Measurements from ENCODE around the gene TSKS. TPM values are rescaled to one million over a fixed set of nuclear protein-coding genes. Genes with fewer than 3 reads are reported as not detected.

Gene TSKS
- total RNA-seq, 1 experiment from 2014 or later, result 0.28 TPM

- Histone ChIP-seq H3K4me1 (ENCODE audit: insufficient read depth, low read length) (no peaks in the 10 kb centered on the region; the same call in 1 of the 2 replicates), H2AK5ac (ENCODE audit: insufficient read length, low read length) (no peak overlapping the region), H3K27me3 (ENCODE audit: insufficient read depth, low read length) (no peaks in the 10 kb centered on the region), H4K8ac (replicated peaks; ENCODE audit: insufficient read length, low read depth, low read length) (no peak overlapping the region), H4K5ac (ENCODE audit: insufficient read length, low read depth, low read length) (no peak overlapping the region), H2BK120ac (ENCODE audit: low read depth, low read length, poor library complexity, severe bottlenecking) (no peak overlapping the region), H3K79me1 (ENCODE audit: insufficient read depth, low read depth, low read length, poor library complexity, severe bottlenecking) (no peaks in the 10 kb centered on the region), H2BK20ac (ENCODE audit: low read depth, low read length, poor library complexity, severe bottlenecking) (no peak overlapping the region), H2AFZ (ENCODE audit: low read length) (no peak overlapping the region), H3K14ac (ENCODE audit: insufficient read depth, low read length) (no peak overlapping the region), H3K79me2 (ENCODE audit: insufficient read depth, low read length) (no peaks in the 10 kb centered on the region), H2BK12ac (ENCODE audit: insufficient read length, low read depth, low read length) (no peak overlapping the region), H3K4ac (ENCODE audit: low read depth, low read length) (no peak overlapping the region), H3K4me2 (ENCODE audit: insufficient read depth, insufficient read length, low read length) (no peak overlapping the region), H2BK15ac (ENCODE audit: low read depth, low read length) (no peak overlapping the region), H4K20me1 (ENCODE audit: control insufficient read depth, insufficient read depth, insufficient read length) (no peaks in the 10 kb centered on the region), H3T11ph (ENCODE audit: low read length) (no peak overlapping the region), H3K9ac (ENCODE audit: extremely low read depth, insufficient read length, low read length) (no peak overlapping the region), H3K9me3 (ENCODE audit: control insufficient read depth, low read depth, low read length) (no peaks in the 10 kb centered on the region), H3K18ac (ENCODE audit: insufficient read length, low read depth, low read length) (no peak overlapping the region), H2BK5ac (ENCODE audit: insufficient read length, low read length) (no peak overlapping the region), H3K27ac (ENCODE audit: insufficient read length, low read depth, low read length) (no peak overlapping the region), H4K91ac (ENCODE audit: insufficient read length, low read depth, low read length) (no peak overlapping the region), H3K23me2 (ENCODE audit: insufficient read length, low read depth, low read length, poor library complexity, severe bottlenecking) (no peaks in the 10 kb centered on the region), H3K56ac (ENCODE audit: insufficient read length, low read depth, low read length) (no peak overlapping the region), H3K23ac (ENCODE audit: insufficient read length, low read depth, low read length) (no peak overlapping the region)
- DNase-seq, result no peak
- Mint-ChIP-seq H3K36me3 (ENCODE audit: insufficient read depth in 1 of 3, low read depth in 3 of 3) (no peaks in the 10 kb centered on the region), H3K27ac (no peak overlapping the region), H3K4me3 (no peak overlapping the region), H3K27me3 (ENCODE audit: low read depth) (peaks cover 9% of the 10 kb centered on the region), H3K4me1 (peaks cover 6 to 10% of the 10 kb centered on the region in 2 experiments), H3K9me3 (no peaks in the 10 kb centered on the region)
- TF ChIP-seq CTCF (conservative IDR thresholded peaks at IDR 0.05), result no peak
- 100% methylated on average over 1 of the region's 5 CpGs for WGBS (ENCODE audit: extremely low coverage, insufficient read length, low lambda C conversion rate)
These were observed 32.9 kb downstream of the TSKS start for GRCh38 chr19:49730166-49730565.

All from H9 (cell line).